ENCODE data around the gene CXXC5. TPM values are rescaled to one million over a fixed set of nuclear protein-coding genes. Genes with fewer than 3 reads are reported as not detected.

Gene CXXC5
- polyA plus RNA-seq, 1 of the 3 experiments (the other 2 are of a cell fraction) = 47.4 TPM

GRCh38 chr5:139684881-139685749 is 37.0 kb downstream of the CXXC5 start:
- peak overlapping the region in 1 of 2 experiments; percentile 48; a peak in 1 of 4 replicates for H3K27ac ChIP-seq (ENCODE audit: low read depth in 2 of 2, low read length in 1 of 2)
- H3K9me2 ChIP-seq = no peaks in the 10 kb centered on the region
- peaks cover 28% of the 10 kb centered on the region; the same call in 1 of the 2 replicates for H3K79me2 ChIP-seq (ENCODE audit: insufficient read depth)
- DNase-seq = peak; percentile 76
- H3F3A ChIP-seq (replicated peaks; ENCODE audit: insufficient read depth) = peaks cover 10% of the 10 kb centered on the region
- no peak overlapping the region for H3K4me3 ChIP-seq (ENCODE audit: low read depth in 2 of 2, low read length in 1 of 2)
- CTCF ChIA-PET = interaction anchor here (0.6 to 14.8 kb wide), 19 partner anchors 9 to 85 kb away, joined by 3 to 310 read pairs (median 6); partner anchors contain the start of gene CXXC5
- peaks cover 18 to 59% of the 10 kb centered on the region in 2 experiments for H3K4me1 ChIP-seq (ENCODE audit: control insufficient read depth in 1 of 2, insufficient read depth in 2 of 2, low read depth in 1 of 2, low read length in 1 of 2)
- no peak overlapping the region for H3K9ac ChIP-seq
- H3K27me3 ChIP-seq (ENCODE audit: insufficient read depth) = no peaks in the 10 kb centered on the region
- no peak overlapping the region for H2AFZ ChIP-seq (ENCODE audit: low read depth)
- no peak overlapping the region for H3K4me2 ChIP-seq
- 70% methylated on average over 9 of the region's 19 CpGs for WGBS (ENCODE audit: low lambda C conversion rate)
- peaks cover 21% of the 10 kb centered on the region for H4K20me1 ChIP-seq (ENCODE audit: insufficient read depth)
- POLR2A ChIA-PET = no interaction called here
- no peaks in the 10 kb centered on the region for H3K9me3 ChIP-seq
- TF ChIP-seq CTCF (IDR thresholded peaks at IDR 0.05) = peak; percentile 34
- TF ChIP-seq SIN3A (IDR thresholded peaks at IDR 0.05; ENCODE audit: borderline replicate concordance, low read depth, low read length) = no peak
- TF ChIP-seq GATA2 (CRISPR knock-in tag; IDR thresholded peaks at IDR 0.05) = no peak
- TF ChIP-seq SMC3 (IDR thresholded peaks at IDR 0.05; ENCODE audit: low read depth, low read length) = peak; percentile 8; the same call in 1 of the 2 replicates
- peak; percentile 31 for TF ChIP-seq RAD21 (IDR thresholded peaks at IDR 0.05; ENCODE audit: low read length)
- no peak for TF ChIP-seq EP300 (IDR thresholded peaks at IDR 0.05; ENCODE audit: borderline replicate concordance in 1 of 2, low read depth in 1 of 2, low read length in 1 of 2)
- H3K36me3 ChIP-seq (replicated peaks in 1 of 2; ENCODE audit: control insufficient read depth in 1 of 2, insufficient read depth in 2 of 2, low read length in 1 of 2) = peaks cover 23 to 51% of the 10 kb centered on the region in 2 experiments

DNA sequence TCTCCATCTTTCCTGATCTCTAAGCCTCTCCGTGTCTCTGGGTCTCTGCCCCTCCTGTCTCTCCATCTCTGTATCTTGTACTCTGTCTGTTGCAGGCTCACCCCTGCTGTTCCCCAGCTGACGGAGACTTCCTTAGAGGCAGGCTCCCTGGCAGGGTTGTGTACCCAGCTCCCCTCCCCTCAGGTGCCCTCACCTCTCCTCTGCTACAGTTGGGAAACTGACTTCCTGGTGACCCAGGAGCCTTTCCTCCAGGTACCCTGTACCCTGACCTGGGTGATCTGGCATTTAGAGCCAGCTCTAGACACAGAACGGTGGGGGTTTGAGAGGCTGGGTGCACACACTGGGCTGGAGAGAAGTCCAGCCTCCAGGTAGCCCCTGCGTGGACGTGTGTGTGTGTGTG is 37.7 kb downstream of the CXXC5 start:
- peaks cover 15% of the 10 kb centered on the region for H4K20me1 ChIP-seq (ENCODE audit: insufficient read depth)
- H3F3A ChIP-seq (replicated peaks; ENCODE audit: insufficient read depth) = peaks cover 18% of the 10 kb centered on the region
- H3K9me3 ChIP-seq = no peaks in the 10 kb centered on the region
- no peak overlapping the region for H3K4me3 ChIP-seq (ENCODE audit: low read depth in 2 of 2, low read length in 1 of 2)
- ChIA-PET CTCF (interaction anchor here (1.4 to 14.8 kb wide), 12 partner anchors 10 to 84 kb away, joined by 5 to 310 read pairs (median 8); partner anchors contain the start of gene CXXC5), POLR2A (no interaction called here)
- TF ChIP-seq USF2 (IDR thresholded peaks at IDR 0.05; ENCODE audit: borderline replicate concordance, low read depth, low read length) (no peak), MEF2A (IDR thresholded peaks at IDR 0.05; ENCODE audit: borderline replicate concordance, low read depth) (no peak), CHD2 (IDR thresholded peaks at IDR 0.05; ENCODE audit: low read length, partially characterized antibody) (no peak), FOSL2 (IDR thresholded peaks at IDR 0.05; ENCODE audit: borderline replicate concordance, low read depth) (no peak), RFX5 (IDR thresholded peaks at IDR 0.05; ENCODE audit: low read length) (no peak), PBX3 (IDR thresholded peaks at IDR 0.05) (no peak)
- TF ChIP-seq, protein P1, sequence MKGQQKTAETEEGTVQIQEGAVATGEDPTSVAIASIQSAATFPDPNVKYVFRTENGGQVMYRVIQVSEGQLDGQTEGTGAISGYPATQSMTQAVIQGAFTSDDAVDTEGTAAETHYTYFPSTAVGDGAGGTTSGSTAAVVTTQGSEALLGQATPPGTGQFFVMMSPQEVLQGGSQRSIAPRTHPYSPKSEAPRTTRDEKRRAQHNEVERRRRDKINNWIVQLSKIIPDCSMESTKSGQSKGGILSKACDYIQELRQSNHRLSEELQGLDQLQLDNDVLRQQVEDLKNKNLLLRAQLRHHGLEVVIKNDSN (IDR thresholded peaks at IDR 0.05; ENCODE audit: borderline replicate concordance, low read depth) = no peak
- H3K27me3 ChIP-seq (ENCODE audit: insufficient read depth) = no peaks in the 10 kb centered on the region
- H3K27ac ChIP-seq (ENCODE audit: low read depth in 2 of 2, low read length in 1 of 2) = peak overlapping the region in 1 of 2 experiments; percentile 8; a peak in 2 of 4 replicates
- H3K4me2 ChIP-seq = no peak overlapping the region
- peaks cover 22 to 43% of the 10 kb centered on the region in 2 experiments for H3K36me3 ChIP-seq (replicated peaks in 1 of 2; ENCODE audit: control insufficient read depth in 1 of 2, insufficient read depth in 2 of 2, low read length in 1 of 2)
- peaks cover 21% of the 10 kb centered on the region; the same call in 1 of the 2 replicates for H3K79me2 ChIP-seq (ENCODE audit: insufficient read depth)
- WGBS (ENCODE audit: low lambda C conversion rate) = 87% methylated on average over 5 of the region's 5 CpGs
- DNase-seq = no peak
- no peaks in the 10 kb centered on the region for H3K9me2 ChIP-seq
- no peak overlapping the region for H3K9ac ChIP-seq
- no peak overlapping the region for H2AFZ ChIP-seq (ENCODE audit: low read depth)
- peaks cover 26 to 66% of the 10 kb centered on the region in 2 experiments for H3K4me1 ChIP-seq (ENCODE audit: control insufficient read depth in 1 of 2, insufficient read depth in 2 of 2, low read depth in 1 of 2, low read length in 1 of 2)
